HG03521 (cell line): ENCODE measurements around the gene GRAP.
"Not testable (repeated sequence)": the region's sequence is repeated elsewhere in the genome, so short reads cannot be mapped to it uniquely, and the experiment has no call there.

ENCODE experiments used
- ATAC-seq: cut with Tn5 transposase; IDR thresholded peaks from one replicate; pipeline ENCODE4 v1.9.1; 2021; ENCODE audit warnings: mild to moderate bottlenecking, moderate library complexity; ENCODE audit not compliant: unreplicated experiment

GRAP gene

GRCh38 chr17:19043032-19043431 lies 3.7 kb downstream of the GRAP start:
- ATAC-seq: not testable (repeated sequence)

- not testable (repeated sequence) for ATAC-seq
Measured at GRCh38 chr17:19042369-19042768, 4.4 kb downstream of the GRAP start.

GRCh38 chr17:19041871-19042270 lies 4.9 kb downstream of the GRAP start:
- ATAC-seq: not testable (repeated sequence)

- ATAC-seq: not testable (repeated sequence)
Measured at GRCh38 chr17:19040350-19040749, 6.4 kb downstream of the GRAP start.

- not testable (repeated sequence) for ATAC-seq
Measured at GRCh38 chr17:19038730-19039129, 8.0 kb downstream of the GRAP start.

GRCh38 chr17:19038007-19038406 lies 8.8 kb downstream of the GRAP start:
- not testable (repeated sequence) for ATAC-seq

- not testable (repeated sequence) for ATAC-seq
Measured at GRCh38 chr17:19037547-19037946, 9.2 kb downstream of the GRAP start.

GRCh38 chr17:19036186-19036585 lies 10.6 kb downstream of the GRAP start:
- not testable (repeated sequence) for ATAC-seq

GRCh38 chr17:19032377-19032988 lies 14.3 kb downstream of the GRAP start:
- peak; percentile 51 for ATAC-seq

- ATAC-seq: not testable (repeated sequence)
Measured at GRCh38 chr17:19031729-19032128, 15.0 kb downstream of the GRAP start.

- not testable (repeated sequence) for ATAC-seq
Measured at GRCh38 chr17:19030771-19031449, 15.8 kb downstream of the GRAP start.

- not testable (repeated sequence) for ATAC-seq
Measured at GRCh38 chr17:19029740-19030139, 17.0 kb downstream of the GRAP start.

GRCh38 chr17:19028671-19029070 lies 18.1 kb downstream of the GRAP start:
- ATAC-seq: not testable (repeated sequence)

- ATAC-seq: no peak
Measured at GRCh38 chr17:19024101-19025078, 22.4 kb downstream of the GRAP start.

- no peak for ATAC-seq
Measured at GRCh38 chr17:19023209-19023999, 23.4 kb downstream of the GRAP start.

GRCh38 chr17:19022747-19023146 lies 24.0 kb downstream of the GRAP start:
- ATAC-seq: no peak

- no peak for ATAC-seq
Measured at GRCh38 chr17:19022128-19022527, 24.6 kb downstream of the GRAP start.

- ATAC-seq: no peak
Measured at GRCh38 chr17:19021622-19022083, 25.1 kb downstream of the GRAP start.

- not testable (repeated sequence) for ATAC-seq
Measured at GRCh38 chr17:19021011-19021621, 25.6 kb downstream of the GRAP start.

GRCh38 chr17:19020016-19020415 lies 26.7 kb downstream of the GRAP start:
- no peak for ATAC-seq
